GM19035 (cell line): ENCODE data around the gene GAN.

Source experiments
- ATAC-seq: cut with Tn5 transposase; IDR thresholded peaks from one replicate; pipeline ENCODE4 v1.9.1; 2021; ENCODE audit not compliant: unreplicated experiment

GAN gene, protein sequence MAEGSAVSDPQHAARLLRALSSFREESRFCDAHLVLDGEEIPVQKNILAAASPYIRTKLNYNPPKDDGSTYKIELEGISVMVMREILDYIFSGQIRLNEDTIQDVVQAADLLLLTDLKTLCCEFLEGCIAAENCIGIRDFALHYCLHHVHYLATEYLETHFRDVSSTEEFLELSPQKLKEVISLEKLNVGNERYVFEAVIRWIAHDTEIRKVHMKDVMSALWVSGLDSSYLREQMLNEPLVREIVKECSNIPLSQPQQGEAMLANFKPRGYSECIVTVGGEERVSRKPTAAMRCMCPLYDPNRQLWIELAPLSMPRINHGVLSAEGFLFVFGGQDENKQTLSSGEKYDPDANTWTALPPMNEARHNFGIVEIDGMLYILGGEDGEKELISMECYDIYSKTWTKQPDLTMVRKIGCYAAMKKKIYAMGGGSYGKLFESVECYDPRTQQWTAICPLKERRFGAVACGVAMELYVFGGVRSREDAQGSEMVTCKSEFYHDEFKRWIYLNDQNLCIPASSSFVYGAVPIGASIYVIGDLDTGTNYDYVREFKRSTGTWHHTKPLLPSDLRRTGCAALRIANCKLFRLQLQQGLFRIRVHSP

DNA sequence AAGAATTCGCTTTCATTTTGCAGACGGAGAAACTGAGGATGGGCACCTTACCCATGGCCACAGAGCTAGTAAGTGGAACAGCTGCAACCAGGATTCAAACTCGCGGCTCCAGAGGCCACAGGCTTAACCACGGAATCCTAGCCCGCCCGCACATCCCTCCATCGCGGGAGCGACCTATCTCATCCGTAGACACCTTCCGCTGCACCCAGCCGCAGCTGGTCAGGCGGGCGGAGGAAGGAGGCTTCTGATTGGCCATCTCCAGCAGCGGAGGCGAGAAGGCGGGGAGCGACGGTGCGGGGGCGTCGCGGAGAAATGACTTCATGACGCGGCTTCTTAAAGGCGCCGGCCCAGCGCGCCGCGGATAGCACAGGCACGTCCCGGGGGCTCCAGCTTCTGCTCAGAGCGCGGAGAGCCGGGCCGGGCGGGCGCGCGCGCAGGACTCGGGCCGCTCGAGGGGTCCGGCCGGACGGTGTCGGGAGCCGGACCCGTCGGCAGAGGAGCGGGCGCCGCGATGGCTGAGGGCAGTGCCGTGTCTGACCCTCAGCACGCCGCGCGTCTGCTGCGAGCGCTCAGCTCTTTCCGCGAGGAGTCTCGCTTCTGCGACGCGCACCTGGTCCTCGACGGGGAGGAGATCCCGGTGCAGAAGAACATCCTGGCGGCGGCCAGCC, at the start of gene GAN:
TSS of gene GAN (plus strand) at position 360 of the 668 bp plus-strand sequence. CDS start at position 512, 152 bp downstream.
- ATAC-seq: peak; percentile 94

DNA sequence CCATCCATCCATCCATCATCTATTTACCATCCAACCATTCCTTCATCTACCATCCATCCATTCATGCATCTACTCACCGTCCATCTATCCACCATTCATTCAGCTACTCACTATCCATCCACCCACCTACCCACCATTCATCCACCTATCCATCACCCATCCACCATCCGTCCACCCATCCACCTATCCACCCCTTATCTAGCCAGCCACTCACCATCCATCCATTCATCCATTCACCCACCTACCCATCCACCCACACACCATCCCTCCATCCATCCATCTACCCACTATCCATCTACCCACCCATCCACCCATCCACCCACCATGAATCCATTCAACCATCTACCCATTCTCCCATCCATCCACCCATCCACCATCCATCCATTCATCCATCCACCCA, 49.7 kb upstream of the GAN start:
- no peak for ATAC-seq

DNA sequence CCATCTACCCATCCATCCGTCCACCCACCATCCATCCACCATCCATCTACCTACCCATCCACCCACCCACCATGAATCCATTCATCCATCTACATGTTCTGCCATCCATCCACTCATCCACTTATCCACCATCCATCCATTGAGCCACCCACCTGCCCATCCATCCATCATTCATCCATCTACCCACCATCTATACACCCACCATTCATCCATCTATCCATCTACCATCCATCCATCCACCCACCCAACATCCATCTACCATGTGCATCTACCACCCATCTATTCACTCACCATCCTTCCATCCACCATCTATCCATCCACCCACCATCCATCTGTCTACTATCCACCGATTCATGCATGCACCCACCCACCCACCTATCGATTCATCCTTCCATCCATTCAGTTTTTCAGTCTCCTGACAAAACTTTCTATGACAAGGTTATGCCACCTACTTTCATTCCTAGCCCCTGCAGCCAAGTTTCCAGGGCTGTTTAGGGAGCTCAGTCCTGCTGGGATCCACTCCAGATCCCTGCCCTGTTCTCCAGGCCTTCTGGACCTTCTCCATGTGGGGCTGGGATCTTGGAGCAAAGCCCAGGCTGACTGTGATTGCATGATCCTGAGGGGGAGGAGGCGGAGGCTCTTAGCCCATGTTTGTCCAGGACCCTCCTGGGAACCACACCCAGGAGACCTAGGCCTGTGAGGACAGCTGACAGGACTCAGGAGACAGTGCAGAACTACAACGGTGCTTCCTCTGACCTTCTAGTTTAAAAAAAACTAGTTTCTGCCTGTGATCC, 48.9 kb upstream of the GAN start:
- ATAC-seq: no peak

DNA sequence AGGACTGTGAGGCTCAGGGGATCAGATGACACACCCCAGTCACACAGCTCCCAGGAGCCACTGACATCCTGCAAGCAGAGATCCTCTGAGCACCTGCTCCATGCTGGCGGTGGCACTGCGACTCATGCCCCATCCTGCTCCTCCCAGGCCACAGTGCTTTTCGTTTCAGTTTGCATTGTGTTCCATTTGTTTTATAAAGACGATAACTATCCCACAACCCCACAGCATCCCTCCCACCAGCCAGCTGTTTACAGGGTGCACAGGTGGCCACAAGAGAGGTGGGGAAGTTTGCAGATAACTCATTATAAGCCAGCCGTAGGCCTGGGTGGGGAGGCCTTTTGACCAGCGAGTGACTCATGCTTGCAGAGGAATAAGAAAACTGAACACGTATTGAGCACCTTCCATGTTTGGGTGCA, 48.1 kb upstream of the GAN start:
- no peak for ATAC-seq

DNA sequence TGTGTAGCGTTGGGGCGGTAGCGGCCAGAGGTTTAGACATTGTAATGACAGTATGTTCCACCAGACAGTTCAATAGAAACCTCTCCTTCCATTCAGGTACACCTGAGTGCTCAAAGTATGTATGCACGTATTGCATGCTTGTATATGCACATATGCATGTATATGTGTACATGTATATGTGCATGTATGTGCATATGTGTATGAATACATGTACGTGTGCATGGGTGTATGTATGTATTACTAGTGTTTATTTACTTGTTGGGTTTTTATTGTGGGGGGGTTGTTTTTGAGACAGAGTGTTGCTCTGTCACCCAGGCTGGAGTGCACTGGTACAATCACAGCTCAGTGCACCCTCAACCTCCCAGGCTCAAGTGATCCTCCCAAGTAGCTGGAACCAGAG, 46.3 kb upstream of the GAN start:
- ATAC-seq: no peak

DNA sequence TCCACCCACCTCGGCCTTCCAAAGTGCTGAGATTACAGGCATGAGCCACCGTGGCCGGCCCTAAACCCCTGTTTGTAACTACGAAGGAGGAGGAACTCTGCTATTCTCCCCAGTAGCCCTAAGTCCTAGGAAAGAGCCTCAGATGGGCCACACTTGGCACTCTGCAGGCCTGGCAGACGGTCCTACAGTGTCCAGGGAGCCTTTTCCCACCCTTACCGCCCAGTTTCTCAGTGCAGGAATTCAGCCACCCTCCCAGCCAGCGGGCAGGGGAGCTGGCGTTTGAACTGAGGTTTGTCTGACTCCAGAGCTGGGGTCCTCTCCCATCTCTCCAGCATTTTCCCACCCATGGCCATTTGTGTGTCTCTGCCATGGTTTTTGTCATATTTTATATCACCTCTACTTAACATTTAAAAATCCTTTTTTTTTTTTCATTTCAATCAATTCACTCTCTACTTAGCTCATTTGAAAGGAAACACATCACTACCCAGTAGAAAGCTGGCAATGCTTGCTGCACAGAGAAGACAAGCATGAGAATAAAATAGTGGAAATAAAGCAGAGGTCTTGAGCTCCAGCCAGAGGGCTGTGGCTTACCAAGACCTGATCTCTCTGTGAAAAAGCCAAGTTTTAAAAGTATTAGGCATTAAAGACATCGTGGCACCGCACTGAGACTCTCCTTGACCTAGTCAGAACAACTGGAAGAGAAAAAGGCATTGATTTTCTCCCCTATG, 41.4 kb upstream of the GAN start:
- no peak for ATAC-seq

DNA sequence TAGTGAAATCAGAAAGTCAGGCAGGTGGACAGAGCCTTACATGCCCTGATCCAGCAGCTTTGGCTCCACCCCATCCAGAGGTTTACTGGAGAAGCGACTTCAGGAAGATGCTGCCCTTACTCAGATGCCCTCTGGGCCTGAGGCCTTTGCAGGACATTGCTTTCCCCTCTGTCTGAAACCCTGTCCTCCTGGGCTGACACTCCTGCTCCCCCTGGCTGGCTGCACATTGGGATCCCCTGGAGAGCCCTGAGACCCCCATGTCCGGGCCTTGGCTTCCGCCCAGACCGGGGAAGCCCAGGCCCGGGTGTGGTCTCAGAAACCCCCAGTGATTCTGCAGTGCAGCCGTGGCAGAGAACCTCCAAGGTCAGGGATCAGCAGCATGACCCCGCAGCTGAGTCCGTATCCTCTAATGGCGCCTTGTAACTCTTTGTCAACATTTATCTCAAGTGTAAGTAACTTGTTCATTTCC, 39.7 kb upstream of the GAN start:
- no peak for ATAC-seq

DNA sequence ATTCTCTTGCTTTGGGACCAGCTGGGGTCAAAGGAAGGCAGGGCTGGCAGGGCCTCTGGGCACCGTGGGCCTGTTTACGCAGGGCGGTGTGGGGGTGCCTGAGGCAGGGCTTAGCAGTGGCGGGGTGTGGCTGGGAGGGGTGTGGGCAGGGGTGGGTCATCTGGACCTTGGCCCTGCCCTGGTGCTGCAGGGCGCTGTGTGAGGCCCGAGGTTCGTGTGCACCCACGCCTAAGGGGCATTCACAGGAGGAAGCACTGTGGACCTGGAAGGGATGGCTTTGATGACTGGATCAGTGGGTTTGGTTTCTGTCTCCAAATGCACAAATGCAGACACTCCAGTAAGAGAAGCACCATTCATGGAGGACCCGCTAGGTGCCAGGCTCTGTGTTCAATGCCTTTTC, 39.0 kb upstream of the GAN start:
- no peak for ATAC-seq

DNA sequence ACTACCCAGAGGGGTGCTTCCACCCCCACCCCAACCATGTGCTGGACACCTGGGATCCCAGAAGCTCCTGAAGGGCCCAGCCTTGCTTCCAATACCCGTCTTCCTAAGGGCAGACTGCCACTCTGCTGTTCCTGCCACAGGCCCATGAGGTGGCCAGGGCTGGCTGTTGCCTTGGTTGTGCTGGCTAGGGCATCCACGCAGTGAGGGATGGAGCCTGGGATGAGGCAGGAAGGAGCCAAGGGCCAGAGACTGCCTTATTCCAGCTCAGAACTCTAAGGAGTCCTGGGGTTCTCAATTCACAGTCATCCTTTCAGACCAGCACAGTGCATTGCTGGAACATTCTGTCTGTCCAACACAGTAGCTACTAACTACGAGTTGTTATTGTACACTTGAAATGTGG, 38.4 kb upstream of the GAN start:
- ATAC-seq: no peak

DNA sequence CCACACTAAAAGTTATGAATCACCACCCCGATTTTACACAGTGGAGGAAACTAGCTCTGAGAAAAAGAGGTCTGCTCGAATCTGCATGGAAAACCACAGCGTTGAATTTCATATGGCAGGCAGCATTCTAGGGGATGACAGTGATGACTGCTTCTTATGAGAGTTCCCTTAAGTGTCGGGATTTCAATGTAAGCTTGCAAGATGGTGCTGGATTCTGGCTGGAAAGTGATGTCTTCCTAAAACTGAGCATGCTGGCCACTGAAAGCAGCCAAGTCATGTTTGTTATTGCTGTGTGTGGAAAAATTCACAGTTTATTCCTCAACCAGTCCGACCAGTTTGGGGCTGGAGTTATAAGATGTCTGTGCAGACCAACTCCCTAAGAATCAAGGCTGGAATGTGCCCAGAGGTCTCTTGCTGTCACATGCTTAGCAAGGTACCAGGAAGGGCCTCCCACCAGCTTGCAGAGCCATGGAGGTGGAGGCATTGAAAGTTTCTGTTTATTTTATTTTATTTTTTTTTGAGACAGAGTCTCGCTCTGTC, 37.2 kb upstream of the GAN start:
- no peak for ATAC-seq

DNA sequence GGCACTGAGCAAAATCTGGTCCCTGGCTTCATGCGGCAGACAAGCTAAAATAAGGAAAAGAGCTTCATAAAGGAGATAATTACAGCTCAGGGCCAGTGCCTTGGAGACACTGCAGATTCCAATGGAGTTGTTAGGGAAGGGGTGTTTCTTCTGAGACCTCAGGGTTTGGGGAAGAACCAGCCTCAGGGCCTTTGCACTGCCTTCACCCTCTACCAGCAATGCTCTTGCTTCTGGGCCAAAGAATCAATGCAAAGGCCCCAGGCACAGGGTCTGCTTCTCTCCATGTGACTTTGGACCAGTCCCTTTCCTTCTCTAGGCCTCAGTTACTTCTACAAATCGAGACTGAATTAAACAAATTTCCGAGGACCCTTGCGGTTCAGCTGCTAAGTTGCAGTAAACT, 36.2 kb upstream of the GAN start:
- no peak for ATAC-seq

DNA sequence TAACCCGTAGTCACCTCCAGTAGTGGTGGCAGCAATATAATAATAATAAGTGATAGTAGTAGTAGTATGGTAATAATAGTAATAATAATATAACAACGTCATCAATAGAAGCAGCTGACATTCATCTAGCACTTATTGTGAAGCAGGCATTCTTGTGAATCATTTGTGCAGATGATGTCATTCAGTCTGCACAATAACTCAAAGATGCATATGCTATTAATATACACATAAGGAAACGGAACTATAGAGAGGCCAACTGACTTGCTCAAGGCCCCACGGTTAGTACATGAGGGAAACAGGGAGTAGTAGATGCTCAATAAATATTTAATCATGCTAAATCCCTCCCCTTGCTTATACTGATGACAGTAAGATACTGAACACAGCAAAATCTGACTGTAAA, 35.4 kb upstream of the GAN start:
- ATAC-seq: no peak

DNA sequence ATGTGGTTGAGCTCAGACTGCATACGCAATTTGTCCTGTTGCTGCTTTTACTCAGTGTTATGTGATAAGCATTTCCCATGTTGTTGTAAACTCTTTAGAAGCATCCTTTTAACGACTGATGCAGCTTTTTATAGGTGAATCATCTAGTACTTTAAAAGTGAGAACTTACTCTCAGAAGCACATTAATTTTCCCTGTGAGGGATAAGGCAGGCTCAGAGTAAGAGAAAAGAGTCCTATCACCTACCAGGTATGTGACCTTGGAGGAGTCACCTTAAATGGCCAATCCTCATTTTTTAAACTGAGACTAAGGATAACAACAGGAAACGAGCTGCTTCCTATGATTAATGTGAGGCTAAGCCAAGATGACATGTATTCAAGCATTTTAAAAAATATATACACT, 34.4 kb upstream of the GAN start:
- no peak for ATAC-seq

DNA sequence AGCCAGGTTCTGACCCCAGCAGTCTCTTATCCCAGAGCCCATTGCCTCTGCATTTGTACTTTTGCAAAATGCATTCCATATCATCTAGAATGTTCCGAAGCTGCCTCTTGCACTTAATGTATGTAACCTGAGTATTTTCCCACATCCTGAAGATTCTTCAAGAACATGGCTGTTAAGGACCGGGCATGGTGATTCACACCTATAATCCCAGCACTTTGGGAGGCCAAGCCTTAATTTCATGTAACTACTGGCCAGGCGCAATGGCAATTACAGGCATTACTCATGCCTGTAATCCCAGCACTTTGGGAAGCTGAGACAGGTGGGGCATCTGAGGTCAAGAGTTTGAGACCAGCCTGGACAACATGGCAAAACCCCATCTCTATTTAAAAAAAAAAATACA, 31.7 kb upstream of the GAN start:
- no peak for ATAC-seq

DNA sequence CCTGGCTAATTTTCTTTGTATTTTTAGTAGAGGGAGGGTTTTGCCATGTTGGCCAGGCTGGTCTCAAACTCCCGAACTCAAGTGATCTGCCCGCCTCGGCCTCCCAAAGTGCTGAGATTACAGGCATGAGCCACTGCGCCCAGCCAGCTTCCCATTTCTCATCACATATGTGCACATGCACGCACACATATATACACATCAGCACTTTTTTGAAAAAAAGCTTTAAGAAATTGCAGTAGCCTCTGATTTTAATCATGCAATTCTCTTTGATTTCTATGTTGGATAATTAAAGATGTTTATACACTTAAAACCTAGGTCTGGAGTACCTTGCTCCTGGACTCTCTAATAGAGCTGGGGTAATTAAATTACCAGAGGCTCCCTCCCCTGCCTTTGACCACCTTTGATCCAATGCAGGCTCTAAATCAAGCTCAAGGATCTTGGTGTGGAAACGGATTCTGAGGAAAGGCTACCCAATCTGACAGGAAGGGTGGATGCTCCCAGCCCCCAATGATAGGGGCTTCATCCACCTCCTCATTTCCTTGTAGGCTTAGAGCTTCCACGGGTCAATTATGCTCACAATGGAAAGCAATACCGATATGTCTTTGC, 29.7 kb upstream of the GAN start:
- ATAC-seq: no peak

DNA sequence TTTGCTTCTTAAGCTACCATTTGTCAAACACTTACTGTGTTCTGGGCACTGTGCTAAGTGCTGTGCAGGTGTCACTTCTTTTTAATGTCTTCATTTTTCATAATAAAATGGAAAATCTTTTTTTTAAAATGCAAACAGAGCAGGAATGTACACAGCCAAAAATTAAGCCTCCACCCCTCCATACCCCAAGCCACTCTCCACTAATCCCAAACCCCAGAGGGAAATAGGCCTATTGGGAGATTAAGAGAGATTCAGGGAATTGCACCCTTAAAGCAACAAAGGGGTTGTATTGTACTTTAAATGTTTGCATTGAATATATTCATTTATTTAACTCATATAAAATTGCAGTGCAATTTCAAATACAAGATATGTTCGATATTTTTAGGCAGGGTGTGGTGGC, 28.6 kb upstream of the GAN start:
- no peak for ATAC-seq

DNA sequence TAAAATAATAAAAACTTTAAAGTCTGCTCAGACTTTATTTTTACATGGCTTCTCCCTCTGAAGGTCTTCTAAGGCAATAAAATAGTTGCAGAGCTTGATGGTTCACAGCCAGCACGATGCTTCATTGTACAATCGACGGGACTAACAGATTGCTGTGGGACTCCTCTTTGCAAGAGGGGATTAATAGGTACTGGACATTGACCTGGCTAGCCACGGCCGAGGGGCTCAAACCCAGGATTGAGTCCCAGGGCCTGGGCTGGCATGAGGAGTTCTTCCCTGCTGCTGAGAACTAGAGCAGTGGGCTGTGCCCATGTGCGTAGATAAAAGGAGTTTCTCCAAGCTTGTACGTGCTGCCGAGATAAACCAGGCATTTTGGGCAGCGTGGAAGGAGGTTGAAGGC, 23.6 kb upstream of the GAN start:
- no peak for ATAC-seq

DNA sequence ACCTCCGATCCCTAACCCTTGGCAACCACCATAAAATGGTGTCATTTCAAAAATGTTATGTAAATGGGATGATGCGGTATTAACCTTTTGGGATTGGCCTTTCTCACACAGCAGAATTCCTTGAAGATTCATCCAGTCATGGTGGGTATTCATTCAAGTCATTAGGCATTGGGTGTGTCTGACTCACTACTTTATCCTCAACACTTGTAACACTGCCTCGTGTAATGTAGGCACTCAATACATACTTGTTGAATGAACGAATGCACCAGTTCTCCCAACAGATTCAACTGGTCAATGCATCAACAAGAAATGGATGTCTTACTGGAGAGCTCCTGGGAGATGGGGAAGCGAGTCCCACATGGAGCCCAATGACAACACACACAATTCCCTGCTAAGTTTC, 21.8 kb upstream of the GAN start:
- ATAC-seq: no peak

DNA sequence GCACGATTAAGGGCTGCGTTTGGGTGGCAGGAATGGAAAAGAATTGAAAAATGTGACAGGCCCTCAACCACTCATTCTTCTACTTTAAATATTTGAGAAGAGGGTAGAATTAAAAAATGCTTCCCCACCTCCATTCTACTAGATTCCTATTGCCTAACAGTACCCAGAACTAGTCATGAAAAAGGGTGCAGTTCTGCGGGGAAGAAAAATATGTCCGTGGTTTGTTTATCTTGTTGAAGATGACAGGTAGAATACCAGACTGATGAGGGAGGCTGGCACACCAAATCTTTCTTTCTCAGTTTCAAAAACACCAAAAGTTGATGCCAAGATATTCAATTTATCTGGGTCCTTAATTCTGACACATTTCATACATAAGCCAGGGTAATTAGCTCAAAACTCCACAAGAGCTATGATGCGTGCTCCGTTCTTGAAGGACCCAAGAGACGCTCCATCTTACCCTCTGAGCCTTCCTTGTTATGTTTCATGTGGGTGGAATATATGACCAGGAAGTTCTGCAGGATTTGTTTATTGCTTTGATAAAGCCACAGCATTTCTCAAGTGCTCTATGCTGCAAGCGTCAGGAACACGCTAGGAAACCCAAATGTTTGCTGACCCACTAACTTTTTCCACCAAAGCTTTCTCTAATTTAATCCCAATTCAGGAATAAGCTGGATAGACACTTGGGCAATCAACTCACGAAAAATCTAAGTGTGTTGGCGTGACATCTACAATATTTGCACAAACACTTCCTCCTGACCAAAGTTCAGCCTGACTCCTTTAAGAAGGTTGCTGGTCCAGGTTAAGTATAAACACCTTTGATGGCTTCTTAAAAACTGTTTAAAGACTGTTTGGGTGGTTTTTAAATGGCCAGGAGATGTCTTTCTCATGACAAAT, 20.6 kb upstream of the GAN start:
- no peak for ATAC-seq
